ENCODE results near the gene COPE. TPM values are rescaled to one million over a fixed set of nuclear protein-coding genes. Genes with fewer than 3 reads are reported as not detected.

Gene COPE
- total RNA-seq, 1 donor from 2014 or later: 192 TPM

DNA sequence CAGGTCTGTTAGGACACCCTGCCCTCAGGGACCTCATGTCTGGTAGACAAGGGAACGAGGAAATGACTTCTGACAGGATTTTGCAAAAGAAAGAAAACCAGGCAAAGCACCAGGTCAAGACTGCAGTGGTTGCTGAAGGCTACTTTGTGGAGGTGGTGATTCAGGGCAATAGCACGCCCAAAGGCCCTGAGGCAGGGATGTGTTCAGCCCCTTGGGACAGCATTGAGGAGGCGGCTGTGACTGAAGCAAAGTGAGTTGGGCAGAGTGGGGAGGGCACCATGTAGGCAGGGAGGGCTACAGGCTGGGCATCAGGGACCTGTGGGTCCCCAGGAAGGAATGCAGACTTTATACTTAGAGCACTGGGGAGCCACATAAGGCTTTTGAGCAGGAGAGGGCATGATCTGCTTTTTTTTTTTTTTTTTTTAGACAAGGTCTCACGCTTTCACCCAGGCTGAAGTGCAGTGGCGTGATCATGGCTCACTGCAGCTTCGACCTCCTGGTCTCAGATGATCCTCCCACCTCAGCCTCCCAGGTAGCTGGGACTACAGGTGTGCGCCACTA lies 32.6 kb upstream of the COPE start:
- no peak overlapping the region for H3K4me3 Mint-ChIP-seq (ENCODE audit: low read depth)
- no peaks in the 10 kb centered on the region for H3K27me3 Mint-ChIP-seq
- H3K36me3 Mint-ChIP-seq (ENCODE audit: insufficient read depth): no peaks in the 10 kb centered on the region
- peak overlapping the region; percentile 29 for H3K27ac Mint-ChIP-seq
- TF ChIP-seq, protein P1, sequence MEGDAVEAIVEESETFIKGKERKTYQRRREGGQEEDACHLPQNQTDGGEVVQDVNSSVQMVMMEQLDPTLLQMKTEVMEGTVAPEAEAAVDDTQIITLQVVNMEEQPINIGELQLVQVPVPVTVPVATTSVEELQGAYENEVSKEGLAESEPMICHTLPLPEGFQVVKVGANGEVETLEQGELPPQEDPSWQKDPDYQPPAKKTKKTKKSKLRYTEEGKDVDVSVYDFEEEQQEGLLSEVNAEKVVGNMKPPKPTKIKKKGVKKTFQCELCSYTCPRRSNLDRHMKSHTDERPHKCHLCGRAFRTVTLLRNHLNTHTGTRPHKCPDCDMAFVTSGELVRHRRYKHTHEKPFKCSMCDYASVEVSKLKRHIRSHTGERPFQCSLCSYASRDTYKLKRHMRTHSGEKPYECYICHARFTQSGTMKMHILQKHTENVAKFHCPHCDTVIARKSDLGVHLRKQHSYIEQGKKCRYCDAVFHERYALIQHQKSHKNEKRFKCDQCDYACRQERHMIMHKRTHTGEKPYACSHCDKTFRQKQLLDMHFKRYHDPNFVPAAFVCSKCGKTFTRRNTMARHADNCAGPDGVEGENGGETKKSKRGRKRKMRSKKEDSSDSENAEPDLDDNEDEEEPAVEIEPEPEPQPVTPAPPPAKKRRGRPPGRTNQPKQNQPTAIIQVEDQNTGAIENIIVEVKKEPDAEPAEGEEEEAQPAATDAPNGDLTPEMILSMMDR (IDR thresholded peaks at IDR 0.05; ENCODE audit: unreplicated experiment): no peak
- no peak for DNase-seq (ENCODE audit: low spot score, unreplicated experiment)
- H3K9me3 Mint-ChIP-seq (ENCODE audit: low read depth): peaks cover 4% of the 10 kb centered on the region
- H3K4me1 Mint-ChIP-seq (ENCODE audit: low read depth): no peaks in the 10 kb centered on the region

DNA sequence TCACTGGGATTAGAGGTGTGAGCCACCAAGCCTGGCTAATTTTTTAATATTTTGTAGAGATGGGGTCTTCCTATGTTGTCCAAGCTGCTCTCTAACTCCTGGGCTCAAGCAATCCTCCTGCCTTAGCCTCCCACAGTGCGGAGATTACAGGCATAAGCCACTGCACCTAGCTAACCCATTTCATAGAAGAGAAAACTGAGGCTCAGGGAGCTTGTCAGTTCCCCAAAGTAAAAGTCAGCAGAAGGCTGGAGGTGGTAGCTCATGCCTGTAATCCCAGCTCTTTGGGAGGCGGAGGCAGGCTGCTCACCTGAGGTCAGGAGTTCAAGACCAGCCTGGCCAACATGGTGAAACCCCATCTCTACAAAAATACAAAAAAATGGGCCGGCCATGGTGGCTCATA lies 30.7 kb upstream of the COPE start:
- H3K4me3 Mint-ChIP-seq (ENCODE audit: low read depth): no peak overlapping the region
- DNase-seq (ENCODE audit: low spot score, unreplicated experiment): no peak

DNA sequence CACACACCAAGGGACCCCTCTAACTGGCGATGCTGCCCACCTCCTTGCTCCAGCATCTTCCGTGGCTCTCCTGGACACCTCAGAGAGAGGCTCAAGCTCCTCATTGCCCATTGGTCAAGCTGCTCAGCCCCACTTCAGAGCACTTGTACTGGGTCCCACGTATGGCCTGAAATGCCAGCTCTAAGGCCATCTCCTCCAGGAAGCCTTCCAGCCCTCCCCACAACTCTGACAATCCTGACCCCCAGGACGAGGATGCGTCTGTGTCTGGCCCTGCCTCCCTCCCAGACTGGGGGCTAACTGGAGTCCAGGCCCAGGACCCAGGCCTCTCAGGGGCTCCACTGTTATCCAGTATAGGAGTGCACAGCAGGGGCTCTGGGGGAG lies 29.8 kb upstream of the COPE start:
- H3K4me3 Mint-ChIP-seq (ENCODE audit: low read depth): no peak overlapping the region
- DNase-seq (ENCODE audit: low spot score, unreplicated experiment): no peak
- no peaks in the 10 kb centered on the region for H3K9me3 Mint-ChIP-seq (ENCODE audit: low read depth)
- peaks cover 3% of the 10 kb centered on the region for H3K36me3 Mint-ChIP-seq (ENCODE audit: insufficient read depth)
- no peak overlapping the region for H3K27ac Mint-ChIP-seq
- TF ChIP-seq, protein P1 (IDR thresholded peaks at IDR 0.05; ENCODE audit: unreplicated experiment): no peak
- no peaks in the 10 kb centered on the region for H3K4me1 Mint-ChIP-seq (ENCODE audit: low read depth)
- H3K27me3 Mint-ChIP-seq: no peaks in the 10 kb centered on the region

More for the DNA sequence above, 30.7 kb upstream of the COPE start:
- TF ChIP-seq, protein P1 (IDR thresholded peaks at IDR 0.05; ENCODE audit: unreplicated experiment): no peak
- Mint-ChIP-seq H3K27me3 (no peaks in the 10 kb centered on the region), H3K36me3 (ENCODE audit: insufficient read depth) (peaks cover 3% of the 10 kb centered on the region), H3K27ac (no peak overlapping the region), H3K4me1 (ENCODE audit: low read depth) (no peaks in the 10 kb centered on the region), H3K9me3 (ENCODE audit: low read depth) (peaks cover 1% of the 10 kb centered on the region)

DNA sequence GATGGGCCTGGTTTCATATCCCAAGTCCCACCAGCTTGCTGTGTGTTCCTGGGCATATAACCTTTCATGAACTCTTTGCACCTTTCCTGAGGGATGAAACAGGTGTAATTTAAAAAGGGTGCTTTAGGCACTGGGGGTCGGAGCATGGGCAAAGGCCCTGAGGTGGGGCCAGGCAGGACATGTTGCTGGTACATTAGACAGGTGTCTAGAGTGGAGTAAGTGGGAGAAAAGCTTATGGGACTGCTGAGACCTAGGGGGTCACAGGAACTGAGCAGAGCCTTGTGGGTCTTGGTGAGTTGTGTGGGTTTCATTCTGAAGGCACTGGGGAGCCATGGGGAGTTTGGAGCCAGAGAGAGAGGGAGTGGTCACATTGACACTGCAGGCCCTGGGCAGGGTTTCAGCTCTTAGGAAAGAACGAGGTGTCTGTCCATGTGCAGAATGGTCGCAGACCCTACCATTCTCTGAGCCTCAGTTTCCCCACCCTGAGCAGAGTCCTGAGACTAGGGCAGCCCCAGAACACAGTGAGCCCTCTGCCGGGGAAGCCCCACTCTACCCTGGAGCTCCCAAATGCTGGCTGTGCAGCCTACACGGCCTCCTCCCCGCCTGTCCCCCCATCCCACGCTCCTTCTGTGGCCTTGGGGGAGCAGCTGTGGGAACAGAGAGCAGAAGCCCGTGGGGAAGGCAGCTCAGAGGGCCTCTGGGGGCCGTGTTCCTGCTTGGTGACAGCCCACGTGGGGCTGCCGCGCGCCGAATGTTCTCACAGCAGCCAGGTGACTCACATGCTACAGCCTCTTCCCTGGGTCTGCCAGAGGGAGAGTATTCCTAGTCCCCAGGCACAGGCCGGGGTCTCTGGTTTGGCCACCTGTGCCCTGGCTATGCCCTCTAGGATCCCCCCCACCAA lies 29.1 kb upstream of the COPE start:
- peaks cover 3% of the 10 kb centered on the region for H3K36me3 Mint-ChIP-seq (ENCODE audit: insufficient read depth)

DNA sequence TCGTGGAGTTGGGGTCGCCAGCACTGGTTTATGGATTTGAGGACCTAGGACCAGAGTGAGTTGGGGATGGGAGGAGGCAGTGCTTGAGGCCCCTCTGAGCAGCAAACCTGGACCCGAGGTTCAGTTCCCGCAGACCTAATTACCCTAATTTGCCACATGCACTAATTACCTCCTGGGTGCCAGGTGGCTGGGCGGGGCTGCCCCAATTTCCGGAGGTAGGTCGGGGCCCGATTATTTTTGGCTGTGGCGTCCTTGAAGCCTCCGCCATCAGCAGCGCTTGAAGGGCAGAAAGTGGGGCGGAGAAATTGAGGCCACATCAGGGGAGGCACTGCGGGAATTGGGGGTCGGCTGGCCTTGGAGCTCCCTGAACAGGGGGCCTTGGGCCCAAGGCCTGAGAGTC lies 27.7 kb upstream of the COPE start:
- Mint-ChIP-seq H3K36me3 (ENCODE audit: insufficient read depth) (peaks cover 3% of the 10 kb centered on the region), H3K4me1 (ENCODE audit: low read depth) (no peaks in the 10 kb centered on the region), H3K27ac (no peak overlapping the region), H3K27me3 (peaks cover 3% of the 10 kb centered on the region), H3K9me3 (ENCODE audit: low read depth) (no peaks in the 10 kb centered on the region), H3K4me3 (ENCODE audit: low read depth) (no peak overlapping the region)
- no peak for DNase-seq (ENCODE audit: low spot score, unreplicated experiment)
- TF ChIP-seq, protein P1 (IDR thresholded peaks at IDR 0.05; ENCODE audit: unreplicated experiment): no peak

More for the DNA sequence above, 29.1 kb upstream of the COPE start:
- H3K4me3 Mint-ChIP-seq (ENCODE audit: low read depth): no peak overlapping the region
- TF ChIP-seq, protein P1 (IDR thresholded peaks at IDR 0.05; ENCODE audit: unreplicated experiment): no peak
- no peaks in the 10 kb centered on the region for H3K4me1 Mint-ChIP-seq (ENCODE audit: low read depth)
- H3K9me3 Mint-ChIP-seq (ENCODE audit: low read depth): no peaks in the 10 kb centered on the region
- H3K27me3 Mint-ChIP-seq: no peaks in the 10 kb centered on the region
- no peak for DNase-seq (ENCODE audit: low spot score, unreplicated experiment)
- H3K27ac Mint-ChIP-seq: no peak overlapping the region

All from progenitor cell of endocrine pancreas (in vitro differentiated cells).